ENCODE measurements around the gene GAST.

GRCh38 chr17:41711669-41712400 is at the start of gene GAST:
- TF ChIP-seq CTCF (IDR thresholded peaks at IDR 0.05), result no peak
- TF ChIP-seq POLR2A (IDR thresholded peaks at IDR 0.05), result no peak

Data from ovary (tissue), 3 donors.